Astrocyte of the spinal cord (primary cell): ENCODE data around the gene PLXDC1.
A peak's percentile ranks its signal among the peaks of the same experiment; 100 is the strongest.

Experiments used
- DNase-seq: peaks from one replicate; pipeline ENCODE4 v3.0.0; 2011; ENCODE audit warnings: low read depth, low spot score
- H3K4me3 ChIP-seq: 2 replicates; pipeline ENCODE4 v1.5.1; 2011; ENCODE audit warnings: low read depth, mild to moderate bottlenecking, low read length, moderate library complexity
- CTCF ChIP-seq: IDR thresholded peaks from 2 replicates; pipeline ENCODE4 v1.5.1; 2012; ENCODE audit warnings: low read depth, mild to moderate bottlenecking, low read length, inconsistent platforms
- in situ Hi-C: cut with HindIII; loops from 2 replicates; pipeline ENCODE4 v1.10.0; 2017; ENCODE audit warnings: low sequenced_read_pairs

The PLXDC1 gene

GRCh38 chr17:39014795-39015545, 136.5 kb downstream of the PLXDC1 start:
- H3K4me3 ChIP-seq, result no peak overlapping the region
- in situ Hi-C loops, result no loop called here
- TF ChIP-seq CTCF, result no peak
- no peak for DNase-seq

GRCh38 chr17:39014044-39014794, 137.2 kb downstream of the PLXDC1 start:
- in situ Hi-C loops, result no loop called here
- peak; percentile 43 for DNase-seq
- no peak for TF ChIP-seq CTCF
- no peak overlapping the region for H3K4me3 ChIP-seq
